Measurements from ENCODE around the gene ITGB4. TPM values are rescaled to one million over a fixed set of nuclear protein-coding genes. Genes with fewer than 3 reads are reported as not detected.

ITGB4 gene
- total and polyA plus RNA-seq, 10 of the 15 experiments (the other 5 are each of a cell fraction or from before 2014, with no cell fraction given): 0.06 to 1.6 (median 0.27) TPM; not detected in 2

DNA sequence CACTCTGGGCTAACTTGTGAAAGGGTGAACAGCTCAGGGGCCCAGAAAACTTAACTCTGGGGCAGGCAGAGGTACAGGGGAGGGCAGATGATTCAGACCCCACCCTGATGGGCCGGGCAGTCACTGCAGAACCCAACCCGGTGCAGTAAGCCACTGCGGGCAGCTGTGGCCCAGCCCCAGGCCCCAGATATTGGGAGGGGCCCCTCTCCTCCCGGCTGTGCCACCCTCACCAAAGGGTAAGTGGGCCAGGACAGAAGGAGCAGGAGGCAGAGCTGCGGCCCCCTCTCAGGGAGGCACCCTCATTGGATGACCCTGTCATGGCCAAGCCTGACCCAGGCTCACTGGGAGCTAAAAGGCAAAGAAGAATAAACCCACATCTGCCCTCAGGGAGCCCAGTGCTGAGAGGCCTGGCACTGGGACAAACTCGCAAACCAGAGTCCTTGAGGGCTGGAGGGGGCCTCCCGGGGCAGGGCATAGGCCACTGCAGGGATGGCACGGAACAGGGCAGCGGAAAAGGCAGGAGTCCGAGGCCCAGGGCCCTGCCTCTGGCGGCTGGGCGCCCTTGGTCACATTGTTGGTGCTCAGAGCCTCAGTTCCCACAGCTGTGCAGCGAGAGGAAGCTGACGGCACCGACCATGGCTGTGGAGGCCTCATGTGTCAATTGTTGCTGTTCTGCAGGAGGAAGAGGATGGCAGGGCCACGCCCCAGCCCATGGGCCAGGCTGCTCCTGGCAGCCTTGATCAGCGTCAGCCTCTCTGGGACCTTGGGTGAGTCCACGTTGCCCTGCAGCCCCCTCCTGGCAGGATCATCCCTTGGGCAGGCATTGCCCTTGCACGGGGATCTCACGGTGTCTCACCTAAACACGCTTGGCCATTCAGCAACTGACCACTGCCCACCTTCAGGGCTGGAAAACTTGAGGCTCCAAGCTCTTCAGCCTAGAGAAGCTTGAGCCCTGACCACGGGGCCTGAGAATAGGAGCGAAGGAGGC is 3.1 kb downstream of the ITGB4 start (continued):
- TF ChIP-seq, protein P1, sequence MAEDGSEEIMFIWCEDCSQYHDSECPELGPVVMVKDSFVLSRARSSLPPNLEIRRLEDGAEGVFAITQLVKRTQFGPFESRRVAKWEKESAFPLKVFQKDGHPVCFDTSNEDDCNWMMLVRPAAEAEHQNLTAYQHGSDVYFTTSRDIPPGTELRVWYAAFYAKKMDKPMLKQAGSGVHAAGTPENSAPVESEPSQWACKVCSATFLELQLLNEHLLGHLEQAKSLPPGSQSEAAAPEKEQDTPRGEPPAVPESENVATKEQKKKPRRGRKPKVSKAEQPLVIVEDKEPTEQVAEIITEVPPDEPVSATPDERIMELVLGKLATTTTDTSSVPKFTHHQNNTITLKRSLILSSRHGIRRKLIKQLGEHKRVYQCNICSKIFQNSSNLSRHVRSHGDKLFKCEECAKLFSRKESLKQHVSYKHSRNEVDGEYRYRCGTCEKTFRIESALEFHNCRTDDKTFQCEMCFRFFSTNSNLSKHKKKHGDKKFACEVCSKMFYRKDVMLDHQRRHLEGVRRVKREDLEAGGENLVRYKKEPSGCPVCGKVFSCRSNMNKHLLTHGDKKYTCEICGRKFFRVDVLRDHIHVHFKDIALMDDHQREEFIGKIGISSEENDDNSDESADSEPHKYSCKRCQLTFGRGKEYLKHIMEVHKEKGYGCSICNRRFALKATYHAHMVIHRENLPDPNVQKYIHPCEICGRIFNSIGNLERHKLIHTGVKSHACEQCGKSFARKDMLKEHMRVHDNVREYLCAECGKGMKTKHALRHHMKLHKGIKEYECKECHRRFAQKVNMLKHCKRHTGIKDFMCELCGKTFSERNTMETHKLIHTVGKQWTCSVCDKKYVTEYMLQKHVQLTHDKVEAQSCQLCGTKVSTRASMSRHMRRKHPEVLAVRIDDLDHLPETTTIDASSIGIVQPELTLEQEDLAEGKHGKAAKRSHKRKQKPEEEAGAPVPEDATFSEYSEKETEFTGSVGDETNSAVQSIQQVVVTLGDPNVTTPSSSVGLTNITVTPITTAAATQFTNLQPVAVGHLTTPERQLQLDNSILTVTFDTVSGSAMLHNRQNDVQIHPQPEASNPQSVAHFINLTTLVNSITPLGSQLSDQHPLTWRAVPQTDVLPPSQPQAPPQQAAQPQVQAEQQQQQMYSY (CRISPR knock-in tag; IDR thresholded peaks at IDR 0.05): no peak
- no peak for TF ChIP-seq CREM (IDR thresholded peaks at IDR 0.05; ENCODE audit: low read depth)
- no peak for TF ChIP-seq MEF2B (IDR thresholded peaks at IDR 0.05; ENCODE audit: partially characterized antibody, poor library complexity, severe bottlenecking)
- TF ChIP-seq HDAC2 (IDR thresholded peaks at IDR 0.05): no peak
- TF ChIP-seq, protein P2, sequence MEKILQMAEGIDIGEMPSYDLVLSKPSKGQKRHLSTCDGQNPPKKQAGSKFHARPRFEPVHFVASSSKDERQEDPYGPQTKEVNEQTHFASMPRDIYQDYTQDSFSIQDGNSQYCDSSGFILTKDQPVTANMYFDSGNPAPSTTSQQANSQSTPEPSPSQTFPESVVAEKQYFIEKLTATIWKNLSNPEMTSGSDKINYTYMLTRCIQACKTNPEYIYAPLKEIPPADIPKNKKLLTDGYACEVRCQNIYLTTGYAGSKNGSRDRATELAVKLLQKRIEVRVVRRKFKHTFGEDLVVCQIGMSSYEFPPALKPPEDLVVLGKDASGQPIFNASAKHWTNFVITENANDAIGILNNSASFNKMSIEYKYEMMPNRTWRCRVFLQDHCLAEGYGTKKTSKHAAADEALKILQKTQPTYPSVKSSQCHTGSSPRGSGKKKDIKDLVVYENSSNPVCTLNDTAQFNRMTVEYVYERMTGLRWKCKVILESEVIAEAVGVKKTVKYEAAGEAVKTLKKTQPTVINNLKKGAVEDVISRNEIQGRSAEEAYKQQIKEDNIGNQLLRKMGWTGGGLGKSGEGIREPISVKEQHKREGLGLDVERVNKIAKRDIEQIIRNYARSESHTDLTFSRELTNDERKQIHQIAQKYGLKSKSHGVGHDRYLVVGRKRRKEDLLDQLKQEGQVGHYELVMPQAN (conservative IDR thresholded peaks at IDR 0.05): no peak
- TF ChIP-seq BACH1 (IDR thresholded peaks at IDR 0.05; ENCODE audit: borderline replicate concordance): no peak
- no peak for TF ChIP-seq CHD4 (IDR thresholded peaks at IDR 0.05)
